ENCODE data around the gene HAUS8. TPM values are rescaled to one million over a fixed set of nuclear protein-coding genes. Genes with fewer than 3 reads are reported as not detected.

HAUS8 gene
- total RNA-seq = 2.8 and 6.3 TPM in 2 replicates
- polyA plus RNA-seq = 5.5 and 8.5 TPM in 2 replicates

- DNase-seq (ENCODE audit: low spot score) = peak; percentile 100
- no peaks in the 10 kb centered on the region for H3K27me3 ChIP-seq
- under 1% methylated on average over 92 of the region's 103 CpGs for WGBS (ENCODE audit: low lambda C conversion rate, missing lambda C conversion rate)
- H3K4me1 ChIP-seq (ENCODE audit: insufficient read depth) = peaks cover 17% of the 10 kb centered on the region
- peaks cover 4% of the 10 kb centered on the region for H4K20me1 ChIP-seq (ENCODE audit: insufficient read depth, poor library complexity, severe bottlenecking)
- peak within 1 kb of the TSS; percentile 97 for H3K4me2 ChIP-seq
- TF ChIP-seq EZH2phosphoT487 (IDR thresholded peaks at IDR 0.05; ENCODE audit: low read depth, severe bottlenecking, unreplicated experiment) = no peak
- TF ChIP-seq CTCF (IDR thresholded peaks at IDR 0.05; ENCODE audit: poor library complexity) = no peak
- TF ChIP-seq EZH2 (IDR thresholded peaks at IDR 0.05; ENCODE audit: borderline replicate concordance) = no peak
- no peaks in the 10 kb centered on the region for H3K36me3 ChIP-seq (replicated peaks; ENCODE audit: insufficient read depth, low read depth)
- peak within 1 kb of the TSS; percentile 98 for H3K4me3 ChIP-seq
- peak within 1 kb of the TSS; percentile 83 for H2AFZ ChIP-seq
- H3K79me2 ChIP-seq = peaks cover 59% of the 10 kb centered on the region
- H3K27ac ChIP-seq = peak within 1 kb of the TSS; percentile 91
- H3K9me2 ChIP-seq (replicated peaks; ENCODE audit: insufficient read depth) = no peaks in the 10 kb centered on the region
- no peaks in the 10 kb centered on the region for H3K9me3 ChIP-seq (ENCODE audit: low read depth)
Measured at GRCh38 chr19:17075035-17075863, at the start of gene HAUS8, which contains the start of gene MYO9B. Gene HAUS8, minus strand, starts transcription at chr19:17075452. Its CDS starts 30 bp downstream, at chr19:17075422. Gene MYO9B, plus strand, starts transcription at chr19:17075777. Its CDS starts 25,941 bp downstream, at chr19:17101718.

- Histone ChIP-seq H3K9me2 (replicated peaks; ENCODE audit: insufficient read depth) (no peaks in the 10 kb centered on the region), H3K4me3 (no peak overlapping the region), H3K36me3 (replicated peaks; ENCODE audit: insufficient read depth, low read depth) (no peaks in the 10 kb centered on the region), H3K4me2 (no peak overlapping the region), H3K4me1 (ENCODE audit: insufficient read depth) (no peaks in the 10 kb centered on the region), H3K9me3 (ENCODE audit: low read depth) (no peaks in the 10 kb centered on the region), H2AFZ (no peak overlapping the region), H3K27ac (no peak overlapping the region), H3K27me3 (no peaks in the 10 kb centered on the region), H3K79me2 (no peaks in the 10 kb centered on the region), H4K20me1 (ENCODE audit: insufficient read depth, poor library complexity, severe bottlenecking) (no peaks in the 10 kb centered on the region)
- 94% methylated on average over 1 of the region's 1 CpG for WGBS (ENCODE audit: low lambda C conversion rate, missing lambda C conversion rate)
- no peak for DNase-seq (ENCODE audit: low spot score)
- TF ChIP-seq CTCF (IDR thresholded peaks at IDR 0.05; ENCODE audit: poor library complexity) = no peak
- no peak for TF ChIP-seq EZH2 (IDR thresholded peaks at IDR 0.05; ENCODE audit: borderline replicate concordance)
- TF ChIP-seq EZH2phosphoT487 (IDR thresholded peaks at IDR 0.05; ENCODE audit: low read depth, severe bottlenecking, unreplicated experiment) = no peak
Measured at GRCh38 chr19:17124025-17124424, 48.8 kb upstream of the HAUS8 start.

GRCh38 chr19:17123041-17123440 lies 47.8 kb upstream of the HAUS8 start:
- Histone ChIP-seq H3K27ac (no peak overlapping the region), H3K9me3 (ENCODE audit: low read depth) (no peaks in the 10 kb centered on the region), H3K36me3 (replicated peaks; ENCODE audit: insufficient read depth, low read depth) (no peaks in the 10 kb centered on the region), H3K4me2 (no peak overlapping the region), H3K79me2 (no peaks in the 10 kb centered on the region), H4K20me1 (ENCODE audit: insufficient read depth, poor library complexity, severe bottlenecking) (no peaks in the 10 kb centered on the region), H3K4me1 (ENCODE audit: insufficient read depth) (no peaks in the 10 kb centered on the region), H2AFZ (no peak overlapping the region), H3K4me3 (no peak overlapping the region), H3K27me3 (no peaks in the 10 kb centered on the region), H3K9me2 (replicated peaks; ENCODE audit: insufficient read depth) (no peaks in the 10 kb centered on the region)
- no peak for DNase-seq (ENCODE audit: low spot score)
- 96% methylated on average over 2 of the region's 2 CpGs for WGBS (ENCODE audit: low lambda C conversion rate, missing lambda C conversion rate)
- TF ChIP-seq EZH2phosphoT487 (IDR thresholded peaks at IDR 0.05; ENCODE audit: low read depth, severe bottlenecking, unreplicated experiment) = no peak
- no peak for TF ChIP-seq CTCF (IDR thresholded peaks at IDR 0.05; ENCODE audit: poor library complexity)
- no peak for TF ChIP-seq EZH2 (IDR thresholded peaks at IDR 0.05; ENCODE audit: borderline replicate concordance)

All from hepatocyte (in vitro differentiated cells).